Fibroblast of mammary gland (primary cell): ENCODE data around the gene EPAS1.

Experiments used
- DNase-seq: peaks from one replicate; pipeline ENCODE4 v3.0.0-alpha.2; 2010; ENCODE audit warnings: low read depth
- H3K4me3 ChIP-seq: 2 replicates; pipeline ENCODE4 v1.5.1; 2011; ENCODE audit warnings: low read depth, mild to moderate bottlenecking, low read length, moderate library complexity; ENCODE audit not compliant: control insufficient read depth
- TF ChIP-seq, protein P1 (sequence below): conservative IDR thresholded peaks from 2 replicates; pipeline ENCODE4 v1.5.1; 2011; ENCODE audit warnings: low read depth, low read length, inconsistent platforms; ENCODE audit not compliant: control insufficient read depth, insufficient read depth

EPAS1 gene

DNA sequence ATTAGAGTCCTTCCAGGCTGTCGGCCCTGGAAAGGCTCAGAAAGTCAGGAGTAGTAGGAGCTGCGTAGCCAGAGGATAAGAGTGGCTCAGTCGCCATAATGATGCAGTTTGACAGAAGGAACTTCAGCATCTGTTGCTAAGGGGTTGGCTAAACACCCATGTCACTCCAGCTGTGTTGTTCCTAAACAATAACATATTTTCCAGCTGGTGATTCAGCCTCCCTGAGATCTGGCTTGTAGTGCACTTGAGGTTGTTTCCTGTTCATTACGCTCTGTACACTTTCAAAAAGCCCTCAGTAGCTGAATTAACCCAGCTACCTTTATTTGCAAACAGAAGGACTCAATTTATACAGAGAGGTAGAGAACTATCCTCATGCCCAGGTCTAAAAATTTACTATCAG lies 39.7 kb upstream of the EPAS1 start:
- H3K4me3 ChIP-seq, result no peak overlapping the region
- TF ChIP-seq, protein P1, sequence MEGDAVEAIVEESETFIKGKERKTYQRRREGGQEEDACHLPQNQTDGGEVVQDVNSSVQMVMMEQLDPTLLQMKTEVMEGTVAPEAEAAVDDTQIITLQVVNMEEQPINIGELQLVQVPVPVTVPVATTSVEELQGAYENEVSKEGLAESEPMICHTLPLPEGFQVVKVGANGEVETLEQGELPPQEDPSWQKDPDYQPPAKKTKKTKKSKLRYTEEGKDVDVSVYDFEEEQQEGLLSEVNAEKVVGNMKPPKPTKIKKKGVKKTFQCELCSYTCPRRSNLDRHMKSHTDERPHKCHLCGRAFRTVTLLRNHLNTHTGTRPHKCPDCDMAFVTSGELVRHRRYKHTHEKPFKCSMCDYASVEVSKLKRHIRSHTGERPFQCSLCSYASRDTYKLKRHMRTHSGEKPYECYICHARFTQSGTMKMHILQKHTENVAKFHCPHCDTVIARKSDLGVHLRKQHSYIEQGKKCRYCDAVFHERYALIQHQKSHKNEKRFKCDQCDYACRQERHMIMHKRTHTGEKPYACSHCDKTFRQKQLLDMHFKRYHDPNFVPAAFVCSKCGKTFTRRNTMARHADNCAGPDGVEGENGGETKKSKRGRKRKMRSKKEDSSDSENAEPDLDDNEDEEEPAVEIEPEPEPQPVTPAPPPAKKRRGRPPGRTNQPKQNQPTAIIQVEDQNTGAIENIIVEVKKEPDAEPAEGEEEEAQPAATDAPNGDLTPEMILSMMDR, result no peak
- DNase-seq, result peak; percentile 61

DNA sequence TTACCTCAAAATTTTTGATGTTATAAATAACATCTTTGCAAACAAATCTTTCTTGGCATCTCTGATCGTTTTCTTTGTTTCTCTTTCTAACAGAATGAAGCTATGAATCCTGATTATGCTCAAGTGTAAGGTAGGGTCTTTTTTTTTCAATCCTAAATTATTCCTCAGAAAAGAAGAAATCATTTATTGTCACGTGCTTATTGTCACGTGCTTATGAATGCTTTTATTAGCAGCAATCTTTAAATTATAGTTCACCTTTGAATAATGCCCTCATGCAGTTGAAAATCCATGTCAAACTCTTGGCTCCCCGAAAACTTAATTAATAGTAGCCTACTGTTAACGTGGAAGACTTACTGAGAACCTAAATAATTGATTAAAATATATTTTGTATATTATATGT lies 39.2 kb upstream of the EPAS1 start:
- no peak for DNase-seq
- TF ChIP-seq, protein P1, result no peak
- no peak overlapping the region for H3K4me3 ChIP-seq

DNA sequence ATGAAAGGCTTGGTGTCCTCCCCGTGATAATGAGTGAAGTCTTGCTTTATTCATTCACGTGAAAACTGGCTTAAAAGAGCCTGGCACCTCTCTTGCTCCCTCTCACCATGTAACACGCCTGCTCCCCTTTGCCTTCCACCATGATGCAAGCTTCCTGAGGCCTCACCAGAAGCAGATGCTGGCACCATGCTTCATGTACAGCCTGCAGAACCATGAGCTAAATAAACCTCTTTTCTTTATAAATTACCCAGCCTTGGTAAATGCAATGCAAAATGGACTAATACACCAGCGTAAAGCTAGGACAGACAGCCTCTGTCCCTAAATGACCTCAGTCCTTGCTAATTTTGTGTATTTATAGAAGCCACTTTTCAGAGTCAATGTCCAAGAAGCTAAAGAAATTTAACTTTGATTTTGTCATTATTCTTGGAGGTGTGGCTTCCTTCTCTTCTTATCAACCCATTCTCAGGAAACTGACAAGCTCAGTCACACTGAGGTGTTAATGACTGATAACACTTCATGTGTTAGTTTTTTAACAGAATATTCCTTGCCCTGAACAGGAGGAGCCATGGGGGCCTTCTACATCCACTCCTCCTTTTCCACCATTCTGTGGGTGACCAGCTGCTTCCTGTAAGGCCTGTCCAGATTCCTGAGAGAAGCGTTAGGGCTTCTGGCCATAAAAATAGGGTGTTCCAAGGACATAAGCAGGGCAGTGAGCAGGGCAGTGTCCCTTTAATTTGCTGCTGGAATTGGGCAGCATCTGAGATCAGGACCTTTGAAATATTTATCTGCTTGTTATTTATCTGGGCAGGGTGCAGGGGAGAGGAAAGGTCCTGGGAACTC lies 38.0 kb upstream of the EPAS1 start:
- DNase-seq, result no peak
- TF ChIP-seq, protein P1, result no peak
- H3K4me3 ChIP-seq, result no peak overlapping the region

DNA sequence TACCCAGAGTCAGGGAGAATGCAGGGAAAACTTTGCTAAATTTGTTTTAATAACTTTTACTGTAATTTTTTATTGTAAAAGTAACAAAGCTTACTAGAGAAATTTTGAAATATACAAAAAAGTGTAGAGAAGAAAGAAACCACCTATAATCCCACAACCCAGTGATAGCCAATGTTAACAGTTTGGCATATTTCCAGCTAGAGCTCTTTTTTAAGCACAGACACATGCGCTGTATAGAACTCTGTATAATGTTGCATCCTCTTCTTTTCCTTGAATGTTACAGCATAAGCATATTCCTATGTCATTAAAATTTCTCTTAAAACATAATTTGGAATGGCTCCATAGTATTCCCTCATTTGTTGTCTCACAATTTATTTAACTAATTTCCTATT lies 37.4 kb upstream of the EPAS1 start:
- no peak for DNase-seq
- no peak overlapping the region for H3K4me3 ChIP-seq
- TF ChIP-seq, protein P1, result no peak

DNA sequence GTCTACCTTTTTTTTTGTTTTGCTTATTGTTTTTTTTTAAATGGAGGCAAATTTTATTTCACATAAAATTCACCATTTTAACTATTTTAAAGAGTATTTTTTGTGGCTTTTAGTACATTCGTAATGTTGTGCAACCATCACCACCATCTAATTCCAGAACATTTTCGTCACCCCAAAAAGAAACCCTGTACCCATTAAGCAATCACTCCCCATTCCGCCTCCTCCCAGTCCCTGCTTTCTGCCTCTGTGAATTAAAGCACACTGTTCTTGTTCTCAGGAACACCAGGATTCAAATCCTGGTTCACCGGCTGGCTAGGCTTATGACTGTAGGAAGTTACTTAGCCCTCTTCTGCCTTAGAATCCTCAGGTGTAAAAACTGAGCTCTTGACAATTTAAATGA lies 36.9 kb upstream of the EPAS1 start:
- TF ChIP-seq, protein P1, result no peak
- DNase-seq, result peak; percentile 34
- H3K4me3 ChIP-seq, result no peak overlapping the region

DNA sequence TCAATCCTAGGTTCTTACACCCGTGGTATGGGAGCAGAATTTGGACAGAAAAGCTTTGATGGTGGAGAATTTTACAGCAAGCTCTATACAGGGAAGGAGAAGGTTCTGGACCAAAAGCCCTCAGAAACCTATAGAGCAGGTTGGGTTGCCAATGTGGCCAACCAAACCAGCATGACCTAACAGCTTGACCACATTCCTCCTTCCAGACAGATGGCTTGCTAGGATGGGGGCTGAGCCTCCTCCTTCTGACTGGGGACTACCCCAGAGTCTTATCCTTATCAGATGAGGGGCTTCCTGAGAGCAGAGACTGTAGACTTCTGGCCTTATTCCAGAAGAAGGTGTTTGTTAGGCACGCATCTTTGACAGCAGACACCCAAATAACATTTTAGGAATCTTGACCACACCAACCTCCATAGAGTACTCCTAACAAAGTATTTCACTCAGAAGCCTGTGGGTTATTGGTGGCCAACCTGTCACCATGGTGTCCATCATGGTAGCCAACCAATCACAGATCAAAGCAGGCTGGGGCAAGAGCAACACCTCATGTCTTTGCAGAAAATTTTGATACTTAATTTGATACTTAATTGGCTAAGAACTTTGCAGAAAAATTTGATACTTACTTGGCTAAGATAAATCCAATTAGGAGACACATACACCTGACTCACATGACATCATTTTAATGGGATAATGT lies 34.8 kb upstream of the EPAS1 start:
- DNase-seq, result no peak
- H3K4me3 ChIP-seq, result no peak overlapping the region
- TF ChIP-seq, protein P1, result no peak

DNA sequence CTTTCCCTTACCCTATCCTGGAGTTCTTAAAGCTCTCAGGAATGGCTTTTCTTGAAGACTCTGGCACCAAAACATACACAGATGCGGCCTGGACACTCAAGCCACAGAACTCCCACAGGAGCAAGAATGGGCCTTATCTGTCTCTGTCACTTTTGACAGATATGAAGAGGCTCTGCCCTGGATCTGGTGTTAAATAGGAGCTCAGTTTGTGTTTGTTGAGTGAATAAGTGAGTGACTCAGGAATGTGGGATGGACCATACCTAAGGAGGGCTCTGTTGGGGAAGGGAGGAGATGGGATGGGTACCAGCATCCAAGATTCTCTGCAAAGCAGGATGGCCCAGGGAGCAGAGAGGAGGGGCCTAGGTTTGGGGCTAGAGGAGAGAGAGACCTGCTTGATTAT lies 33.9 kb upstream of the EPAS1 start:
- DNase-seq, result no peak
- TF ChIP-seq, protein P1, result no peak
- H3K4me3 ChIP-seq, result no peak overlapping the region
